PC-3 (cell line): ENCODE measurements around the gene SCN2B. TPM values are rescaled to one million over a fixed set of nuclear protein-coding genes. Genes with fewer than 3 reads are reported as not detected.

Source experiments
- ATAC-seq: fragments of 200-7000 bp; cut with Tn5 transposase; 2 replicates; pipeline ENCODE4 v1.9.1; 2020; ENCODE audit warnings: mild to moderate bottlenecking, moderate library complexity
- BruUV-seq: library from RNA; stranded (reverse); fragments of 400-500 nt; replicated peaks from 2 replicates; lab custom pipeline; 2021; lab: Mats Ljungman, UMichigan
- CTCF ChIA-PET: fragments of 300-600 bp; sonication (Branson Sonifier 250); formaldehyde crosslinking; loops from one replicate; lab custom pipeline; 2022; ENCODE audit warnings: antibody characterized with exemption; lab: Charles Lee
- POLR2A ChIA-PET: fragments of 300-600 bp; sonication (Branson Sonifier 250); formaldehyde crosslinking; loops from one replicate; lab custom pipeline; 2022; ENCODE audit warnings: antibody characterized with exemption; ENCODE audit not compliant: unreplicated experiment; lab: Charles Lee
- DNase-seq: peaks from one replicate; pipeline ENCODE4 v3.0.0-alpha.2; 2015
- H2AFZ ChIP-seq: fragments of 300-600 bp; sonication (generic); 2 replicates; pipeline ENCODE4 v1.6.0; 2016; ENCODE audit warnings: antibody characterized with exemption, low read length
- H3F3A ChIP-seq: fragments of 300-600 bp; sonication (generic); one replicate; pipeline ENCODE4 v1.6.0; 2017; ENCODE audit warnings: antibody characterized with exemption, low read length, control low read depth, mild to moderate bottlenecking; ENCODE audit not compliant: unreplicated experiment
- H3K27ac ChIP-seq: fragments of 300-600 bp; sonication (generic); 2 replicates; pipeline ENCODE4 v1.5.1; 2016; ENCODE audit warnings: mild to moderate bottlenecking, low read length
- H3K27me3 ChIP-seq: fragments of 300-600 bp; sonication (generic); 2 replicates; pipeline ENCODE4 v1.6.1; 2016; ENCODE audit warnings: low read length, mixed read lengths
- H3K36me3 ChIP-seq: fragments of 300-600 bp; sonication (generic); 2 replicates; pipeline ENCODE4 v1.6.1; 2016; ENCODE audit warnings: low read depth, mixed run types, low read length, mixed read lengths
- H3K4me1 ChIP-seq: fragments of 300-600 bp; sonication (generic); 2 replicates; pipeline ENCODE4 v1.5.1; 2016; ENCODE audit warnings: low read length; ENCODE audit not compliant: insufficient read depth
- H3K4me2 ChIP-seq: fragments of 300-600 bp; sonication (generic); 2 replicates; pipeline ENCODE4 v1.6.0; 2016; ENCODE audit warnings: low read length
- H3K4me3 ChIP-seq: fragments of 300-600 bp; sonication (generic); 2 replicates; pipeline ENCODE4 v1.5.1; 2016; ENCODE audit warnings: mild to moderate bottlenecking, low read length, mixed read lengths
- H3K79me2 ChIP-seq: fragments of 300-600 bp; sonication (generic); 2 replicates; pipeline ENCODE4 v1.6.1; 2017; ENCODE audit warnings: low read length, mixed read lengths
- H3K9ac ChIP-seq: fragments of 300-600 bp; sonication (generic); 2 replicates; pipeline ENCODE4 v1.6.0; 2016; ENCODE audit warnings: mild to moderate bottlenecking, low read length
- H3K9me2 ChIP-seq: fragments of 300-600 bp; sonication (generic); replicated peaks from 2 replicates; pipeline ENCODE4 v1.6.1; 2016; ENCODE audit warnings: mixed run types, low read length, mixed read lengths
- H3K9me3 ChIP-seq: fragments of 300-600 bp; sonication (generic); 2 replicates; pipeline ENCODE4 v1.6.1; 2016; ENCODE audit warnings: low read length, mixed read lengths
- H4K20me1 ChIP-seq: fragments of 300-600 bp; sonication (generic); 2 replicates; pipeline ENCODE4 v1.6.1; 2016; ENCODE audit warnings: low read length, mixed read lengths
- CTCF ChIP-seq: fragments of 300-600 bp; sonication (generic); conservative IDR thresholded peaks from 2 replicates; pipeline ENCODE4 v1.5.1; 2017; ENCODE audit warnings: antibody characterized with exemption, low read depth, mild to moderate bottlenecking, low read length
- EZH2 ChIP-seq: fragments of 300-600 bp; sonication (generic); IDR thresholded peaks from one replicate; pipeline ENCODE4 v1.6.1; 2017; ENCODE audit warnings: antibody characterized with exemption, mild to moderate bottlenecking, low read length; ENCODE audit not compliant: unreplicated experiment
- EZH2phosphoT487 ChIP-seq: fragments of 300-600 bp; sonication (generic); IDR thresholded peaks from 2 replicates; pipeline ENCODE4 v1.6.1; 2018; ENCODE audit warnings: mild to moderate bottlenecking, antibody characterized with exemption, low read length, borderline replicate concordance
- intact Hi-C: fragments of 100-400 bp; cut with micrococcal nuclease; formaldehyde crosslinking; loops from 2 replicates; pipeline ENCODE4 v1.9.0; 2023
- total RNA-seq: library from RNA; depleted of rRNA; stranded (reverse); fragments of >200 nt; gene quantifications from 2 replicates; pipeline ENCODE4 v1.2.3, GENCODE V29; 2014

Gene SCN2B
- total RNA-seq, 1 experiment from 2014 or later, result not detected

- TF ChIP-seq EZH2, result no peak
- no peak for TF ChIP-seq EZH2phosphoT487
- no peak for TF ChIP-seq CTCF
- Histone ChIP-seq H3K4me1 (peaks cover 5% of the 10 kb centered on the region), H3K4me2 (no peak overlapping the region), H3K9me3 (no peaks in the 10 kb centered on the region), H3K36me3 (no peaks in the 10 kb centered on the region), H3F3A (no peaks in the 10 kb centered on the region), H3K79me2 (no peaks in the 10 kb centered on the region), H3K27me3 (no peaks in the 10 kb centered on the region), H3K9me2 (no peaks in the 10 kb centered on the region), H2AFZ (no peak overlapping the region), H3K9ac (no peak overlapping the region), H3K27ac (no peak overlapping the region), H3K4me3 (no peak overlapping the region), H4K20me1 (no peaks in the 10 kb centered on the region)
- DNase-seq (no peak), ATAC-seq (no peak)
- no TSS peak for BruUV-seq
- ChIA-PET POLR2A (no interaction called here), CTCF (no interaction called here)
- intact Hi-C loops, result no loop called here
Measured at GRCh38 chr11:118223992-118224391, 47.6 kb upstream of the SCN2B start.

GRCh38 chr11:118223570-118223969, 47.1 kb upstream of the SCN2B start:
- Histone ChIP-seq H3F3A (no peaks in the 10 kb centered on the region), H3K9me2 (no peaks in the 10 kb centered on the region), H3K9me3 (no peaks in the 10 kb centered on the region), H2AFZ (no peak overlapping the region), H3K4me2 (no peak overlapping the region), H4K20me1 (no peaks in the 10 kb centered on the region), H3K79me2 (no peaks in the 10 kb centered on the region), H3K4me3 (no peak overlapping the region), H3K27me3 (no peaks in the 10 kb centered on the region), H3K9ac (no peak overlapping the region), H3K36me3 (no peaks in the 10 kb centered on the region), H3K4me1 (peaks cover 3% of the 10 kb centered on the region; the same call in 1 of the 2 replicates), H3K27ac (no peak overlapping the region)
- ATAC-seq (no peak), DNase-seq (no peak)
- no peak for TF ChIP-seq CTCF
- no peak for TF ChIP-seq EZH2
- TF ChIP-seq EZH2phosphoT487, result no peak
- ChIA-PET CTCF (no interaction called here), POLR2A (no interaction called here)
- BruUV-seq, result no TSS peak
- intact Hi-C loops, result no loop called here

GRCh38 chr11:118222437-118222836, 46.0 kb upstream of the SCN2B start:
- Histone ChIP-seq H3K27ac (no peak overlapping the region), H3K36me3 (no peaks in the 10 kb centered on the region), H2AFZ (no peak overlapping the region), H3F3A (no peaks in the 10 kb centered on the region), H3K9me2 (no peaks in the 10 kb centered on the region), H4K20me1 (no peaks in the 10 kb centered on the region), H3K9me3 (no peaks in the 10 kb centered on the region), H3K27me3 (no peaks in the 10 kb centered on the region), H3K4me1 (no peaks in the 10 kb centered on the region), H3K4me2 (no peak overlapping the region), H3K4me3 (no peak overlapping the region), H3K9ac (no peak overlapping the region), H3K79me2 (no peaks in the 10 kb centered on the region)
- no peak for TF ChIP-seq CTCF
- no peak for TF ChIP-seq EZH2
- no peak for TF ChIP-seq EZH2phosphoT487
- ATAC-seq, result no peak
- no peak for DNase-seq
- ChIA-PET POLR2A (no interaction called here), CTCF (interaction anchor here (0.6 kb wide), 1 partner anchor 24 kb away, joined by 9 read pairs; no protein-coding TSS in a partner anchor)
- intact Hi-C loops, result no loop called here
- no TSS peak for BruUV-seq
